Tibial nerve (tissue), 4 donors: ENCODE results near the gene LRRC25.

Experiments
- EP300 ChIP-seq, 2 donors: sonication (generic); formaldehyde crosslinking; IDR thresholded peaks; one replicate each; pipeline ENCODE4 v1.6.1; 2017; ENCODE audit warnings: antibody characterized with exemption in 2 of 2, mild to moderate bottlenecking in 1 of 2
- POLR2A ChIP-seq, 2 donors: fragments of 450-650 bp; IDR thresholded peaks; one replicate each; pipeline ENCODE4 v1.6.1; 2017; ENCODE audit warnings: antibody characterized with exemption in 2 of 2, mild to moderate bottlenecking in 2 of 2, moderate library complexity in 2 of 2
- TF ChIP-seq, protein P1 (sequence below), 5 experiments: fragments of 200-600 bp in 3 of 5; fragments of 450-650 bp in 2 of 5; sonication (generic) in 3 of 5; IDR thresholded peaks; one replicate each; pipeline ENCODE4 v1.5.1; 2016 to 2019; ENCODE audit warnings: antibody characterized with exemption in 5 of 5, mild to moderate bottlenecking in 3 of 5, moderate library complexity in 2 of 5

DNA sequence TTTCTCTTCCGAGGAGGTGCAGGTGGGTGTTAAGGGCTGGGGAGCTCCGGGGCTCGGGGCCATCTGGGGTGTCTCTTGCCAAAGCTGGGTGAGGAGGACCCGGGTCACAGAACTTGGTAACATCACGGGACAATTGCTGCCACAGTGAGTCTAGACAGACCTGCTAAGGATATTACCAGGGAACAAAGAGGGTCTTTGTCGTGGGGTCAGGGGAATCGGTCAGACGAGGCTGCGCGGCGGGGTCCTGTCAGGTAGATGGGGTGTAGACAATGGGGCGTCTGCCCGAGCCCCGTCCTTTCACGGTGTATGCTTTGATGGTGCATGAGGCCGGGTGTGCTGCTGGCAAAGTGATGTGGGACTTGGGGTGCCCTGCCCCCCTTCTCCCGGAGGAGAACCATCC is 49.3 kb downstream of the LRRC25 start:
- TF ChIP-seq EP300 (IDR thresholded peaks at IDR 0.05) (no peak), POLR2A (IDR thresholded peaks at IDR 0.05) (no peak)
- TF ChIP-seq, protein P1, sequence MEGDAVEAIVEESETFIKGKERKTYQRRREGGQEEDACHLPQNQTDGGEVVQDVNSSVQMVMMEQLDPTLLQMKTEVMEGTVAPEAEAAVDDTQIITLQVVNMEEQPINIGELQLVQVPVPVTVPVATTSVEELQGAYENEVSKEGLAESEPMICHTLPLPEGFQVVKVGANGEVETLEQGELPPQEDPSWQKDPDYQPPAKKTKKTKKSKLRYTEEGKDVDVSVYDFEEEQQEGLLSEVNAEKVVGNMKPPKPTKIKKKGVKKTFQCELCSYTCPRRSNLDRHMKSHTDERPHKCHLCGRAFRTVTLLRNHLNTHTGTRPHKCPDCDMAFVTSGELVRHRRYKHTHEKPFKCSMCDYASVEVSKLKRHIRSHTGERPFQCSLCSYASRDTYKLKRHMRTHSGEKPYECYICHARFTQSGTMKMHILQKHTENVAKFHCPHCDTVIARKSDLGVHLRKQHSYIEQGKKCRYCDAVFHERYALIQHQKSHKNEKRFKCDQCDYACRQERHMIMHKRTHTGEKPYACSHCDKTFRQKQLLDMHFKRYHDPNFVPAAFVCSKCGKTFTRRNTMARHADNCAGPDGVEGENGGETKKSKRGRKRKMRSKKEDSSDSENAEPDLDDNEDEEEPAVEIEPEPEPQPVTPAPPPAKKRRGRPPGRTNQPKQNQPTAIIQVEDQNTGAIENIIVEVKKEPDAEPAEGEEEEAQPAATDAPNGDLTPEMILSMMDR (IDR thresholded peaks at IDR 0.05) = no peak
